ENCODE data around the gene KLF2.

DNA sequence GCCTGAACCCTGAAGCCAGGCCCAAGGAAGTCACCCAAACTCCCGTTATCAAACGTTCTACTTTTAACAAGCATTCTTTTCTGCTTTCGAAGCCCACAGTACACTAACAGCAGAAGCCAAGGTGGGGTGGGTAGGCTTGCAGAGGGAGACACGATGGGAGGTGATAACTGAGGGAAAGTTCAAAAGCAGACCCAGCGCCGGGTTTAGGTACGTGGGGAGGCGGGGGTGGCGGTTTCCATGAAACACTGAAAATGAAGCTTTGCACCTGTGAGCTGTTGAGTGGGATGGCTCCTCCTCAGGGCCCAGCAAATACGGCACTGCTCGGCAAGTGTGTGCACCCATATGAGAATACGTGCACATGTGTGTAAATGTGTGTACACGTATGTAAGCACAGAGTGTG, 49.8 kb downstream of the KLF2 start:
- TF ChIP-seq, protein P1, sequence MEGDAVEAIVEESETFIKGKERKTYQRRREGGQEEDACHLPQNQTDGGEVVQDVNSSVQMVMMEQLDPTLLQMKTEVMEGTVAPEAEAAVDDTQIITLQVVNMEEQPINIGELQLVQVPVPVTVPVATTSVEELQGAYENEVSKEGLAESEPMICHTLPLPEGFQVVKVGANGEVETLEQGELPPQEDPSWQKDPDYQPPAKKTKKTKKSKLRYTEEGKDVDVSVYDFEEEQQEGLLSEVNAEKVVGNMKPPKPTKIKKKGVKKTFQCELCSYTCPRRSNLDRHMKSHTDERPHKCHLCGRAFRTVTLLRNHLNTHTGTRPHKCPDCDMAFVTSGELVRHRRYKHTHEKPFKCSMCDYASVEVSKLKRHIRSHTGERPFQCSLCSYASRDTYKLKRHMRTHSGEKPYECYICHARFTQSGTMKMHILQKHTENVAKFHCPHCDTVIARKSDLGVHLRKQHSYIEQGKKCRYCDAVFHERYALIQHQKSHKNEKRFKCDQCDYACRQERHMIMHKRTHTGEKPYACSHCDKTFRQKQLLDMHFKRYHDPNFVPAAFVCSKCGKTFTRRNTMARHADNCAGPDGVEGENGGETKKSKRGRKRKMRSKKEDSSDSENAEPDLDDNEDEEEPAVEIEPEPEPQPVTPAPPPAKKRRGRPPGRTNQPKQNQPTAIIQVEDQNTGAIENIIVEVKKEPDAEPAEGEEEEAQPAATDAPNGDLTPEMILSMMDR (IDR thresholded peaks at IDR 0.05), result no peak
- no peak for TF ChIP-seq POLR2A (IDR thresholded peaks at IDR 0.05)
